Fibroblast of lung (primary cell): Measurements from ENCODE around the gene SLC1A7. TPM values are rescaled to one million over a fixed set of nuclear protein-coding genes. Genes with fewer than 3 reads are reported as not detected.

Experiments used
- DNase-seq, 2 donors: peaks; one replicate each; pipeline versions ENCODE4 v3.0.0 to v3.0.0-alpha.2; 2010; ENCODE audit warnings: low read depth in 2 of 2
- H2AFZ ChIP-seq: 2 replicates; pipeline ENCODE4 v1.5.1; 2012; ENCODE audit warnings: low read length, control low read depth, inconsistent platforms
- H3K27ac ChIP-seq: 2 replicates; pipeline ENCODE4 v1.5.1; 2011; ENCODE audit warnings: low read length, control low read depth; ENCODE audit not compliant: insufficient read depth
- H3K27me3 ChIP-seq: 2 replicates; pipeline ENCODE4 v1.5.1; 2011; ENCODE audit warnings: mild to moderate bottlenecking, low read length; ENCODE audit not compliant: control insufficient read depth, insufficient read depth
- H3K36me3 ChIP-seq: 2 replicates; pipeline ENCODE4 v1.5.1; 2011; ENCODE audit warnings: low read length; ENCODE audit not compliant: control insufficient read depth, insufficient read depth
- H3K4me1 ChIP-seq: 2 replicates; pipeline ENCODE4 v1.5.1; 2011; ENCODE audit warnings: low read length; ENCODE audit not compliant: control insufficient read depth, insufficient read depth; ENCODE audit errors: extremely low read depth
- H3K4me2 ChIP-seq: 2 replicates; pipeline ENCODE4 v1.5.1; 2011; ENCODE audit warnings: low read length, control low read depth; ENCODE audit not compliant: insufficient read depth; ENCODE audit errors: extremely low read depth
- H3K4me3 ChIP-seq, 4 experiments: fragments of 200-600 bp in 1 of 4; sonication (generic) in 1 of 4; replicated peaks in 1 of 4; 2 replicates each; pipeline ENCODE4 v1.5.1; 2011 to 2016; ENCODE audit warnings: low read length in 4 of 4, low read depth in 3 of 4, mild to moderate bottlenecking in 3 of 4, control low read depth in 2 of 4, inconsistent platforms in 1 of 4, mixed read lengths in 1 of 4; ENCODE audit not compliant: insufficient read depth in 1 of 4; ENCODE audit errors: control extremely low read depth in 1 of 4
- H3K79me2 ChIP-seq: 2 replicates; pipeline ENCODE4 v1.5.1; 2012; ENCODE audit warnings: mild to moderate bottlenecking, low read length, inconsistent platforms; ENCODE audit not compliant: control insufficient read depth, insufficient read depth
- H3K9ac ChIP-seq: 2 replicates; pipeline ENCODE4 v1.5.1; 2011; ENCODE audit warnings: mild to moderate bottlenecking, low read length, control low read depth; ENCODE audit not compliant: insufficient read depth
- H3K9me3 ChIP-seq: 2 replicates; pipeline ENCODE4 v1.5.1; 2012; ENCODE audit warnings: low read depth, low read length; ENCODE audit not compliant: control insufficient read depth, insufficient read depth
- H4K20me1 ChIP-seq: 2 replicates; pipeline ENCODE4 v1.5.1; 2011; ENCODE audit warnings: low read length; ENCODE audit not compliant: control insufficient read depth, insufficient read depth; ENCODE audit errors: extremely low read depth
- EZH2 ChIP-seq: IDR thresholded peaks from 2 replicates; pipeline ENCODE4 v1.5.1; 2012; ENCODE audit warnings: low read length, control low read depth, mild to moderate bottlenecking; ENCODE audit errors: missing control alignments
- polyA plus RNA-seq, 2 donors: library from polyadenylated mRNA; depleted of rRNA in 1 of 2; stranded (reverse) in 1 of 2; unstranded in 1 of 2; fragments of >200 nt; gene quantifications; 2 replicates each; pipeline ENCODE4 v1.2.1, GENCODE V29; 2011 to 2012; ENCODE audit warnings: missing spikeins in 1 of 2
- total RNA-seq: library from RNA; depleted of rRNA; stranded (reverse); fragments of >200 nt; gene quantifications from 2 replicates; pipeline ENCODE4 v1.2.1, GENCODE V29; 2014
- TF ChIP-seq, protein P1 (sequence below), 2 donors: IDR thresholded peaks in 1 of 2; conservative IDR thresholded peaks in 1 of 2; 1 replicate in 1 of 2; 2 replicates in 1 of 2; pipeline ENCODE4 v1.5.1; 2011 to 2012; ENCODE audit warnings: low read length in 2 of 2, control low read depth in 1 of 2, inconsistent platforms in 1 of 2, low read depth in 1 of 2, mild to moderate bottlenecking in 1 of 2

The SLC1A7 gene
- total and polyA plus RNA-seq, 2 donors (not counting 1 experiment from before 2014, with no cell fraction given), result 0.15 to 0.33 TPM

DNA sequence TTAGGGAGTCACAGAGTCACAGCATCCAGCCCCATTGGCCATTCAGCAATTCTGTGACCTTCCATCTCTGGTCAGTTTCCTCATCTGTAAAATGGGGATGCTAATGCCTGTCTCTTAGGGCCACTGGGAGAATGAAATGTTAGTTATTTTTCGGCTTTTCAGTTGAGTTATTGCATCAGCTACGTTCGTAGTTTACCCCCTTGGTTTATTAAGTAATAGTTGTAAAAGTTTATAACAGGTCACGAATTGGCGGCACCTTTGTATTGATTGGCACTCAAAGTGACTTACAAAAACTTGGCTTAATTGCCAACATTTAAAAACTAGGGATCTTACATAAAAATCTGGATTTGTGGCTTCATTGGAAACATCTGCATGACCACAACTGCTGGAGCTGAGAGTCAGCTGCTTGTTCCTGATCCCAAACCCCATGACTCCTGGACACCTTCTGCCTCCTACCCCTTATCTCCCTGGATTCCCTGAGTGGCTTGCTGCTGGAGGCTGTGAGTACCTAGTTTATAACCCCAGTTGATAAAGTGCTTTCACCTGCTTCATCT is 23.0 kb upstream of the SLC1A7 start:
- Histone ChIP-seq H3K79me2 (no peaks in the 10 kb centered on the region), H3K4me1 (no peaks in the 10 kb centered on the region), H3K4me2 (no peak overlapping the region), H3K9ac (no peak overlapping the region), H3K4me3 (no peak overlapping the region), H4K20me1 (no peaks in the 10 kb centered on the region), H3K9me3 (no peaks in the 10 kb centered on the region), H2AFZ (no peak overlapping the region), H3K27ac (no peak overlapping the region), H3K36me3 (no peaks in the 10 kb centered on the region), H3K27me3 (no peaks in the 10 kb centered on the region)
- DNase-seq, result no peak
- TF ChIP-seq, protein P1, sequence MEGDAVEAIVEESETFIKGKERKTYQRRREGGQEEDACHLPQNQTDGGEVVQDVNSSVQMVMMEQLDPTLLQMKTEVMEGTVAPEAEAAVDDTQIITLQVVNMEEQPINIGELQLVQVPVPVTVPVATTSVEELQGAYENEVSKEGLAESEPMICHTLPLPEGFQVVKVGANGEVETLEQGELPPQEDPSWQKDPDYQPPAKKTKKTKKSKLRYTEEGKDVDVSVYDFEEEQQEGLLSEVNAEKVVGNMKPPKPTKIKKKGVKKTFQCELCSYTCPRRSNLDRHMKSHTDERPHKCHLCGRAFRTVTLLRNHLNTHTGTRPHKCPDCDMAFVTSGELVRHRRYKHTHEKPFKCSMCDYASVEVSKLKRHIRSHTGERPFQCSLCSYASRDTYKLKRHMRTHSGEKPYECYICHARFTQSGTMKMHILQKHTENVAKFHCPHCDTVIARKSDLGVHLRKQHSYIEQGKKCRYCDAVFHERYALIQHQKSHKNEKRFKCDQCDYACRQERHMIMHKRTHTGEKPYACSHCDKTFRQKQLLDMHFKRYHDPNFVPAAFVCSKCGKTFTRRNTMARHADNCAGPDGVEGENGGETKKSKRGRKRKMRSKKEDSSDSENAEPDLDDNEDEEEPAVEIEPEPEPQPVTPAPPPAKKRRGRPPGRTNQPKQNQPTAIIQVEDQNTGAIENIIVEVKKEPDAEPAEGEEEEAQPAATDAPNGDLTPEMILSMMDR (conservative IDR thresholded peaks at IDR 0.05 in 1 of 2, IDR thresholded peaks at IDR 0.05 in 1 of 2; ENCODE audit: low read depth in 1 of 2, low read length in 2 of 2), result no peak
- TF ChIP-seq EZH2, result no peak

DNA sequence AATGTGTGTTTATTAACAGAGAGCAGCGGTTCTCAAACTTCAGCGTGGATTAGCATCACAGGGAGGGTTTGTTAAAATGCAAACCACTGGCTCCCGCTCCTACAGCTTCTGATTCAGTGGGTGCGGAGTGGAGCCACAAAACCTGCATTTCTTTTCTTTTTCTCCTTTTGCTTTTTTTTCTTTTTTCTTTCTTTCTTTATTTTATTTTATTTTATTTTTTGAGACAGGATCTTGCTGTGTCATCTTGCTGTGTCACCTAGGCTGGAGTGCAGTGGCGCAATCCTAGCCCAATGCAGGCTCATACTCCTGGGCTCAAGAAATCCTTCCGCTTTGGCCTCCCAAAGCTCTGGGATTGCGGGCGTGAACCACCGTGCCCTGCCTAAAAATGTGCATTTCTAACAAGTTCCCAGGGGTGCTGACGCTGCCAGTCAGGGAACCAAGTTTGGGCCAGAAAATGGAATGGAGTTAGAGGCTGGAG is 20.9 kb upstream of the SLC1A7 start:
- DNase-seq, result no peak
- Histone ChIP-seq H3K27ac (no peak overlapping the region), H3K36me3 (no peaks in the 10 kb centered on the region), H3K9ac (no peak overlapping the region), H3K9me3 (no peaks in the 10 kb centered on the region), H3K4me2 (no peak overlapping the region), H3K27me3 (no peaks in the 10 kb centered on the region), H3K79me2 (no peaks in the 10 kb centered on the region), H3K4me3 (no peak overlapping the region), H3K4me1 (no peaks in the 10 kb centered on the region), H2AFZ (no peak overlapping the region), H4K20me1 (no peaks in the 10 kb centered on the region)
- TF ChIP-seq EZH2, result no peak
- TF ChIP-seq, protein P1 (conservative IDR thresholded peaks at IDR 0.05 in 1 of 2, IDR thresholded peaks at IDR 0.05 in 1 of 2; ENCODE audit: low read depth in 1 of 2, low read length in 2 of 2), result no peak

DNA sequence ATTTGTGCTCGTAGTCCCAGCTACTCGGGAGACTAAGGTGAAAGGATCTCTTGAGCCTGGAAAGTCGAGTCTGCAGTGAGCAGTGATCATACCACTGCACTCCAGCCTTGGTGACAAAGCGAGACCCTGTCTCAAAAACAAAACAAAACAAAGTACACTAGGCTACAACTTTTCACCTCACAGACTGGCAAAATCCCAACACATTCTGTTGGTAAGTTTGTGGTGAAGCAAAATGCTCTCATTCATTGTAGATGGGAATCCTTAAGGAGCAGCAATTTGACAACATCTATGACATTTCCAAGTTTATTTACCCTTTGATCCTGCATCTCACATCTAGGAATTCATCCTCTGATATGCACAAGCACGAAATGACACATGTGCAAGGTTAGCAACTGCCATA is 20.2 kb upstream of the SLC1A7 start:
- Histone ChIP-seq H3K79me2 (no peaks in the 10 kb centered on the region), H3K27ac (no peak overlapping the region), H3K9me3 (no peaks in the 10 kb centered on the region), H3K4me2 (no peak overlapping the region), H3K9ac (no peak overlapping the region), H3K4me1 (no peaks in the 10 kb centered on the region), H3K27me3 (no peaks in the 10 kb centered on the region), H3K36me3 (no peaks in the 10 kb centered on the region), H3K4me3 (no peak overlapping the region), H2AFZ (no peak overlapping the region), H4K20me1 (no peaks in the 10 kb centered on the region)
- DNase-seq, result no peak
- TF ChIP-seq, protein P1 (conservative IDR thresholded peaks at IDR 0.05 in 1 of 2, IDR thresholded peaks at IDR 0.05 in 1 of 2; ENCODE audit: low read depth in 1 of 2, low read length in 2 of 2), result no peak
- TF ChIP-seq EZH2, result no peak
